Heart left ventricle (tissue), 13 donors: Measurements from ENCODE around the gene SCAF8.

Experiments
- POLR2A ChIP-seq, 2 donors: fragments of 450-650 bp; IDR thresholded peaks; one replicate each; pipeline ENCODE4 v1.6.1; 2017; ENCODE audit warnings: antibody characterized with exemption in 2 of 2, mild to moderate bottlenecking in 2 of 2, moderate library complexity in 2 of 2
- TF ChIP-seq, protein P1 (sequence below), 12 donors: fragments of 200-600 bp; sonication (generic) in 4 of 12; IDR thresholded peaks; one replicate each; pipeline versions ENCODE4 v1.5.0 to v1.8.0; 2018 to 2022; ENCODE audit warnings: antibody characterized with exemption in 12 of 12, mild to moderate bottlenecking in 5 of 12
- donor health status: ischemic (EF 13 %, LVEDD 7.1; RV severe dilation, severe dysfunction).
- donor health status: DM: no; HTN: yes; CAD: no.
- donor health status: DM: no; HTN: no; CAD: no.
- donor health status: ischemic (EF 25% LVEDD 6.9; RV normal size, moderate dysfunction).
- donor health status: ischemic (EF 25% LVEDD 5.7; RV mildly dilated, moderate dysfunction).
- donor health status: ischemic (EF 35%, LVEDD 5.7; RV mildly dilated, moderate dysfunction).
- donor health status: nonischemic (EF 11% LVEDD 7.7; RV severe dilation, severe dysfunction).
- donor health status: DM: yes; HTN: yes; CAD: no.
- donor health status: PGD.
- donor health status: ischemic (EF 29% LVEDD 5.4; RV normal size, mild dysfunction).
- donor health status: nonischemic (EF 23%, LVEDD 6.1; RV moderate dilation, normal function).

DNA sequence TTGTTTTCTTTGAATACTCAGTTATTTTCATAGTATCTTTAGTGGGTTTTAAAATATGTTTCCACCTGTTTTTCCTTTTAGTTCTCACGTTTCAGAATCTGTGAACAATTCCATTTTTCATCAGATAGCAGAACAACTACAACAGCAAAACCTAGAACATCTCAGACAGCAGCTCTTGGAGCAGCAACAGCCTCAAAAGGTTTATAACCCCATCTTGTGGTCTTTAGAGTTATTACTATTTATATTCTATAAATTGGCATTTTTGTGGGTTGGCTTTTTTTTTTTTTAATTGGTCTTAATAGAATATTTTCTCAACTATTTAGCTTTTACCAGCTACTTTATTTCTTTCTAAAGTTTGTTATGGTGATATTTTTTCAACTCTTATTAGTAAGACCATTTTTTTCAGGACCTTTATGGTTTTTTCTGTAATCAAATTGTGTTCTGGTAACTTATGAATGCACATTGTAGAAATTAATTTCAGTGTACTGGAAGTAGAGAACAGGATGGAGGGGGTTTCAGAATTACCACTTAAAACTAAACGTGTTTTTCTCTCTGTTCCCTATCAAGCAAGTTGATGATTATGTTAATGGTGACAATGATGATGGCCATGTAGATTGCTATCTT lies 72.2 kb downstream of the SCAF8 start:
- TF ChIP-seq, protein P1, sequence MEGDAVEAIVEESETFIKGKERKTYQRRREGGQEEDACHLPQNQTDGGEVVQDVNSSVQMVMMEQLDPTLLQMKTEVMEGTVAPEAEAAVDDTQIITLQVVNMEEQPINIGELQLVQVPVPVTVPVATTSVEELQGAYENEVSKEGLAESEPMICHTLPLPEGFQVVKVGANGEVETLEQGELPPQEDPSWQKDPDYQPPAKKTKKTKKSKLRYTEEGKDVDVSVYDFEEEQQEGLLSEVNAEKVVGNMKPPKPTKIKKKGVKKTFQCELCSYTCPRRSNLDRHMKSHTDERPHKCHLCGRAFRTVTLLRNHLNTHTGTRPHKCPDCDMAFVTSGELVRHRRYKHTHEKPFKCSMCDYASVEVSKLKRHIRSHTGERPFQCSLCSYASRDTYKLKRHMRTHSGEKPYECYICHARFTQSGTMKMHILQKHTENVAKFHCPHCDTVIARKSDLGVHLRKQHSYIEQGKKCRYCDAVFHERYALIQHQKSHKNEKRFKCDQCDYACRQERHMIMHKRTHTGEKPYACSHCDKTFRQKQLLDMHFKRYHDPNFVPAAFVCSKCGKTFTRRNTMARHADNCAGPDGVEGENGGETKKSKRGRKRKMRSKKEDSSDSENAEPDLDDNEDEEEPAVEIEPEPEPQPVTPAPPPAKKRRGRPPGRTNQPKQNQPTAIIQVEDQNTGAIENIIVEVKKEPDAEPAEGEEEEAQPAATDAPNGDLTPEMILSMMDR (IDR thresholded peaks at IDR 0.05), result peak; percentile 31 to 69 (median 57)
- no peak for TF ChIP-seq POLR2A (IDR thresholded peaks at IDR 0.05)
